AG09309 (cell line): ENCODE results near the gene NOXA1.

Experiments
- DNase-seq: peaks from one replicate; pipeline ENCODE4 v3.0.0-alpha.2; 2010; ENCODE audit warnings: low read depth
- H3K4me3 ChIP-seq: 2 replicates; pipeline ENCODE4 v1.5.1; 2011; ENCODE audit warnings: mild to moderate bottlenecking, low read depth, low read length, moderate library complexity; ENCODE audit not compliant: control insufficient read depth
- TF ChIP-seq, protein P1 (sequence below): IDR thresholded peaks from 2 replicates; pipeline ENCODE4 v1.5.1; 2011; ENCODE audit warnings: mild to moderate bottlenecking, low read depth, low read length, inconsistent platforms; ENCODE audit not compliant: insufficient read depth, control insufficient read depth; ENCODE audit errors: missing control alignments

NOXA1 gene

DNA sequence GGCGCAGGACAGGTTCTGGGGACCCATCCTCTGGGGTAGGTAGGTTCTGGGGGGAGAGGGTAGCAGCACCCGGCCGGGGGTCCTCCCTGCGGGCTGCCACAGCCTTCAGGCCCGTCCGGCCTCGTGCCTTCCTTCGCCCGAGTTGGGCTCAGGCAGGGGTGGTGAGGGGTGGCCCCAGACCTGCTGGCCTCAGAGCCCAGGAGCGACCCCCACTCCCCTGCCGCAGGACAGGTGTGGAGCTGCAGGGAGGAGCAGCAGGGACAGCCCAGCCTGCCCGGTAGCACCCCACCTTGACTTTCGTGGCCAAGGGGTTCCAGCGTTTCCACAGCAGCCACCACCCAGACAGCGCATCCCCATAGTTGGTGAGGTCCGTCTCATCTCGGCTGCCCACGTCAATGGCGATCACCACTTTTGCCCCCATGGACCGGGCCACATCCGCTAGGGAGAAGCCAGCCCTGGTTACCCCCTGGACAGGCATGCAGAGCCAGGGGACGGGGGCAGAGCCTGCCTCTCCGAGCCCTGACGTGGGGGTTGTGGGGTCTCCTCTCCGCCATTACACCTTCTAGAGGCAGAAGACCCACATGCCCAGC lies 39.3 kb downstream of the NOXA1 start:
- TF ChIP-seq, protein P1, sequence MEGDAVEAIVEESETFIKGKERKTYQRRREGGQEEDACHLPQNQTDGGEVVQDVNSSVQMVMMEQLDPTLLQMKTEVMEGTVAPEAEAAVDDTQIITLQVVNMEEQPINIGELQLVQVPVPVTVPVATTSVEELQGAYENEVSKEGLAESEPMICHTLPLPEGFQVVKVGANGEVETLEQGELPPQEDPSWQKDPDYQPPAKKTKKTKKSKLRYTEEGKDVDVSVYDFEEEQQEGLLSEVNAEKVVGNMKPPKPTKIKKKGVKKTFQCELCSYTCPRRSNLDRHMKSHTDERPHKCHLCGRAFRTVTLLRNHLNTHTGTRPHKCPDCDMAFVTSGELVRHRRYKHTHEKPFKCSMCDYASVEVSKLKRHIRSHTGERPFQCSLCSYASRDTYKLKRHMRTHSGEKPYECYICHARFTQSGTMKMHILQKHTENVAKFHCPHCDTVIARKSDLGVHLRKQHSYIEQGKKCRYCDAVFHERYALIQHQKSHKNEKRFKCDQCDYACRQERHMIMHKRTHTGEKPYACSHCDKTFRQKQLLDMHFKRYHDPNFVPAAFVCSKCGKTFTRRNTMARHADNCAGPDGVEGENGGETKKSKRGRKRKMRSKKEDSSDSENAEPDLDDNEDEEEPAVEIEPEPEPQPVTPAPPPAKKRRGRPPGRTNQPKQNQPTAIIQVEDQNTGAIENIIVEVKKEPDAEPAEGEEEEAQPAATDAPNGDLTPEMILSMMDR, result no peak
- H3K4me3 ChIP-seq, result no peak overlapping the region
- no peak for DNase-seq

DNA sequence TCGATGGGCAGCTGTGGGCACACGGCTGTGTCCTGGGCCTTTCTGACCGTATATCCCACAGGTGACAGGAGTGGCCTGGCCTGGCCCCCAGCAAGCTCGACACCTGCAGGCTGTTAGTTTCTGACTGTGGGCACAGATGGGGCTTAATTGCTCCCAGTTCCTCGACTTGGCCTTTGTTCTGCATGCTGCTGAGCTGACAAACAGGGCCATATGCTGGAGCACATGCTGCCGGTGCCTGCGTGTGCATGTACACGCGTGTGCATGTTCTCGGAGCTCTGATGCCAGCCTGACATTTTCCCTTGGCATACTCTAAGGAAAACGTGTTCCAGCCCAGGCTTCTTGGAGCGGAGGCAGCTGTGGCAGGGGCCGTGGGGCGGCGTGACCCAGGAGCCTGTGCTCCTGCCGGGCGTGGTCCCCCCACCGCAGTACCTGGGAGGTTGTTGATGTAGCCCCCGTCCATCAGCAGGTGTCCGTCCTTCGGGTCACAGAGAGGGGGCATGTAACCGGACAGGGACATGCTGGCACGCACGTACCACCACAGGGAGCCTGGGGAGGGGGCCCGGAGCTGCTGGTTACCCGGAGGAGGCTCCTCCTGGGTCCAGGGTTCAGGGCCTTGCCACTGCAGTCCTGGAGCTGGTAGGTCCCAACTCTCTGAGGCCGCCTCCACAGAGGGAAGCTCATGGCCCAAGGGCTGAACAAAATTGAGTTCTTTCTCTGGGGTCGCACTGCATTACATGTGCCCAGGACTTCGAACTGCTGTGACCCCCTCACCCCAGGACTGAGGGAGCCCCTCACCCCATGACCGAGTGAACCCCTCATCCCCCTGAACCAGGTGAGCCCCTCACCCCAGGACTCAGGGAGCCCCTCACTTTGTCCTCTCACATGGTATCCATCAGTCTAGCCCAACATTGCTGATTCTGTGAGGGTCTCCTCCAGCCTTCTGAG lies 40.1 kb downstream of the NOXA1 start:
- DNase-seq, result no peak
- TF ChIP-seq, protein P1, result no peak
- no peak overlapping the region for H3K4me3 ChIP-seq

DNA sequence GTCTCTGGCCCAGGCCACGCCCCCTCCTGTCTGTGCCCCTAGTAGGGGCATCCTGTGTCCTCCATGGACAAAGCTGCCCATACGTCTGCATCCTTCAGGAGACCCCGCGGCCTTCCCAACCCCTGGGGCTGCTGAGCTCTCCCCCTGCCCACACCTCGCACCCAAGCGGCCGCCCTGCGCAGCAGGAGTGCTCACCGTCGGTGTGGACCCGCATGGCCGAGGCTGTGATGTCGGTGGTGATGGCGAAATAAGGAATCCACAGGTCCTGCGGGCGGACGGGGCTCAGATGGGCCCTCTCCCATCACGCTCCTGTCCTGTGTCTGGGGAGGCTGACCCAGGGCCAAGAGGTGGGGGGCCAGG lies 40.7 kb downstream of the NOXA1 start:
- no peak overlapping the region for H3K4me3 ChIP-seq
- no peak for DNase-seq
- TF ChIP-seq, protein P1, result no peak

DNA sequence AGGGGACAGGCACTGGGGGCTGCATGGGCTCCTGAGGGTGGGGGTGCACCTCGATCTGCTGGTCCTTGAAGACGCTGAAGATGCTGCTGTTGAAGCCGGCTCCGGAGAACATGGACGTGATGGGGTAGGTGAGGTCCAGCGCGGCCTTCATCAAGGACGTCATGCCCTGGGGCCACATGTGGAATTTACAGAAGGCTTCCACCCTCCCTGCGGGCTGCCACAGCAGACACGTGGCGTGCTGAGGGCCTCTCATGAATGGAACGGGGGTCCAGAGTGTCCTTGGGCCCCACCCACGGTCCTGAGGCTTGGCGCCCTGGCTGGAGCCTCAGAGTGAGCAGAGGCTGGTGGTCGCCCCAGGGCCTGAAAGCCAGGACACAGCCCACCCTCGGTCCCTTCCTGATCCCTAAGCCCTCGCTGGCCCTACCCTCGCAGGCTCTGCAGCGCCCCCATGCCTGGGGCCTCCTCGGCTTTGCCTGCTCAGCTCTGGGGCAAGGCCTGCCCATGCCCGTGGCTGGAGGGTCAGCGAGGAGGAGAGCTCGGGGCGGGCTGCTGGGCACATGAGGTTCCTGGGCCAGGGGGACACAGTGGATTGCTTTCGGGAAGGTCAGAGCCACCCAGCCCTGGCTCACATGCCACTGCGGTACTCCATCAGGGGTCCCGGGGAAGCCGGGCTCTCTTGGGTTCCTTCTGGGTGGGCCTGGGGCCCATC lies 41.3 kb downstream of the NOXA1 start:
- TF ChIP-seq, protein P1, result no peak
- H3K4me3 ChIP-seq, result no peak overlapping the region
- DNase-seq, result no peak

DNA sequence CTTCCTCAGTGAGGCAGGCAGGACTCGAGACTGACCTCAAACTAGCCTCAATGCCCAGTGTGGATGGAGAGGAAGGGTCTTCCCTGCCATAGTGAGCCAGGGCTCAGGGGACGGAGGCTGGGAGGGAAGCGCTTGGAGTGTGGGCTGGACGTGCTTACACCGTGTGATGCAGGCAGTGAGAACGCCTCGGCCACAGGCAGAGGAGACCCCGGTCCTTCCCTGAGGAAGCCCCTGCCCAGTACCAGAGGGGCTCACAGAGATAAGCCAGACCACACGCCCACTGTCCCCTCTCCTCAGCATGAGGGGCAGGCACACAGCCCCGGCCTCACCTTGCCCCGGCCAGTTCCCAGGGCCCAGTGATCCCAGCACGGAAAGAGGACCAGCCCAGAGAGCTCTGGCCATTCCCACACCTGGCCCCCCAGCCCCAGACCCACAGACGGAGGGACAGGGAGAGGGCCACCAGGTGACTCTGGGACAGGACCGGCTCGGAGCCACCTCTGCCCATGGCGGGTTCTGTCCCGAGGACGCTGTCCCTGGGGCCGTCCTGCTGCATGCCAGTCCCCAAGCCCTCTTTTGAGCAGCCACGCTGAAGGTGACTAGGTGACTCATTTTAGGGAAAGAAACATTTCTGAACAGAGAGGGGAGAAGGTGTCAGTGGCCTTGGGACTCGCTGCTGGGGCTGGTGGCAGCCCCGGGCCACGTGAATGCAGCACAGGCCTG lies 42.0 kb downstream of the NOXA1 start:
- no peak overlapping the region for H3K4me3 ChIP-seq
- DNase-seq, result no peak
- TF ChIP-seq, protein P1, result no peak
